Endodermal cell (in vitro differentiated cells): ENCODE measurements around the gene ZNF385A. TPM values are rescaled to one million over a fixed set of nuclear protein-coding genes. Genes with fewer than 3 reads are reported as not detected.

Experiments used
- DNase-seq: peaks from one replicate; pipeline ENCODE4 v3.0.0-alpha.2; 2017
- H3K27ac ChIP-seq: 2 replicates; pipeline ENCODE4 v1.5.1; 2013; ENCODE audit warnings: mild to moderate bottlenecking, low read depth, low read length, moderate library complexity
- H3K27me3 ChIP-seq: 2 replicates; pipeline ENCODE4 v1.6.1; 2013; ENCODE audit warnings: mild to moderate bottlenecking, low read length, moderate library complexity; ENCODE audit not compliant: insufficient read depth, control insufficient read depth, poor library complexity, severe bottlenecking
- H3K36me3 ChIP-seq: 2 replicates; pipeline ENCODE4 v1.7.0; 2013; ENCODE audit warnings: mild to moderate bottlenecking, low read length, moderate library complexity; ENCODE audit not compliant: control insufficient read depth, insufficient read depth
- H3K4me1 ChIP-seq: one replicate; pipeline ENCODE4 v1.7.0; 2013; ENCODE audit warnings: low read length; ENCODE audit not compliant: control insufficient read depth, insufficient read depth
- H3K4me3 ChIP-seq: 2 replicates; pipeline ENCODE4 v1.5.1; 2013; ENCODE audit warnings: mild to moderate bottlenecking, low read length, moderate library complexity
- H3K9ac ChIP-seq: 2 replicates; pipeline ENCODE4 v1.6.1; 2013; ENCODE audit warnings: mild to moderate bottlenecking, low read length, moderate library complexity; ENCODE audit not compliant: poor library complexity, severe bottlenecking; ENCODE audit errors: extremely low read depth
- H3K9me3 ChIP-seq: 2 replicates; pipeline ENCODE4 v1.6.1; 2013; ENCODE audit warnings: mild to moderate bottlenecking, low read length, moderate library complexity; ENCODE audit not compliant: control insufficient read depth
- H3K27ac Mint-ChIP-seq: 2 replicates; pipeline ENCODE4 v1.8.0; 2020; ENCODE audit warnings: mixed read lengths
- H3K27me3 Mint-ChIP-seq: 2 replicates; pipeline ENCODE4 v1.8.0; 2021; ENCODE audit warnings: mild to moderate bottlenecking, mixed read lengths; ENCODE audit not compliant: insufficient read depth
- H3K36me3 Mint-ChIP-seq: 2 replicates; pipeline ENCODE4 v1.8.0; 2020; ENCODE audit warnings: low read depth, mixed read lengths
- H3K4me1 Mint-ChIP-seq: 2 replicates; pipeline ENCODE4 v1.8.0; 2020; ENCODE audit warnings: mixed read lengths
- H3K4me3 Mint-ChIP-seq: 2 replicates; pipeline ENCODE4 v1.8.0; 2020; ENCODE audit warnings: mild to moderate bottlenecking, moderate library complexity, mixed read lengths
- H3K9me3 Mint-ChIP-seq: 2 replicates; pipeline ENCODE4 v1.8.0; 2020; ENCODE audit warnings: mild to moderate bottlenecking, mixed read lengths
- CTCF ChIP-seq: fragments of 200-600 bp; sonication (generic); conservative IDR thresholded peaks from 2 replicates; pipeline ENCODE4 v1.5.0; 2021; ENCODE audit warnings: antibody characterized with exemption, mild to moderate bottlenecking
- WGBS, 2 experiments: methylation state at CpG; one replicate each; pipeline versions ENCODE4 v1.1.5 to v1.1.7; 2013; ENCODE audit warnings: missing lambda C conversion rate in 2 of 2, mixed read lengths in 1 of 2; ENCODE audit not compliant: insufficient coverage in 1 of 2, insufficient read length in 1 of 2; 5-methylcytosine and 5-hydroxymethylcytosine counted together
- total RNA-seq, 2 donors: library from RNA; stranded (reverse); fragmentation: NEBNext Ultra II Directional in 1 of 2; extraction: Animal tissue kit (Norgen Biotek cat#: 25700) in 1 of 2; gene quantifications; 2 replicates in 1 of 2; 3 replicates in 1 of 2; pipeline ENCODE4 v1.2.1, GENCODE V29; 2021

ZNF385A gene
- total RNA-seq, 2 donors from 2014 or later = 10.5 to 16.3 TPM

DNA sequence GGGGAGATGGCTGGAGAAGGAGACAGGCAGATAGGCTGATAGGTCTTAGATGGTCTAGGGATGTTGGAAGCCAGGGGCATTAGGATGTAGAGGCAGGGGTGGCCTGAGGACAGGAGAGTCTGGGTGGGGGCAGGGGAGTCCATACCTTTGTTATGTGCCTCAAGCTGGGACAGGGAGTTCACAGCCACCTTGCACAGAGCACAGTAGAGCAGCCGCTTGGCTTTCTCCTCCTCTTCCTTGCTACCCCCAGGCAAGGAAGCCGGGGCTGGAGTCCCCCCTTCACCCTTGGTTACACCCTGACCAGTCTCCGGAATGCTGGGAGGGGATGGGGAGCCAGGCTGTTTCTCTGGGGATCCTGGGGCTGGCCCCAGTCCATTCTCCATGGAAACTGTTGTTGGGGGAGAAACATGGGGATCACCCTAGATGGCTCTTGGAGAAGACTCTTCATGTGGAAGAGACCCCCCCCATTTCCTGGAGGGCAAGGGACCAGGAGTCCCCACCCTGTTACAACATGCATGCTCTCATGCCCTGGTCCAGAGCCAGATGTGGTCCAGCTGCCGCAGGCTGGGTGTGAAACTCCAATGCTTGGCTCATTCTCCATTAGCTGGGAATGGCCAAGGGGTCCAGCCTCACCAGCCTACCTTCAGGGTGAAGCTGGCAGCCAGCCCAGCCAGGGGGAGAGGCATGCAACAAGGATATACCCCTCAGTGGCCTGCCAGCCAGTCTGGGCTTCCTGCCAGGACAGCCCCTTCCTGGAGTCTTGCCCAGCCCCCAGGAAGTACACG is 13.0 kb downstream of the ZNF385A start:
- WGBS, 2 experiments = 82 to 95% methylated on average over 2 to 5 of the region's 5 CpGs
- H3K9ac ChIP-seq = no peak overlapping the region

DNA sequence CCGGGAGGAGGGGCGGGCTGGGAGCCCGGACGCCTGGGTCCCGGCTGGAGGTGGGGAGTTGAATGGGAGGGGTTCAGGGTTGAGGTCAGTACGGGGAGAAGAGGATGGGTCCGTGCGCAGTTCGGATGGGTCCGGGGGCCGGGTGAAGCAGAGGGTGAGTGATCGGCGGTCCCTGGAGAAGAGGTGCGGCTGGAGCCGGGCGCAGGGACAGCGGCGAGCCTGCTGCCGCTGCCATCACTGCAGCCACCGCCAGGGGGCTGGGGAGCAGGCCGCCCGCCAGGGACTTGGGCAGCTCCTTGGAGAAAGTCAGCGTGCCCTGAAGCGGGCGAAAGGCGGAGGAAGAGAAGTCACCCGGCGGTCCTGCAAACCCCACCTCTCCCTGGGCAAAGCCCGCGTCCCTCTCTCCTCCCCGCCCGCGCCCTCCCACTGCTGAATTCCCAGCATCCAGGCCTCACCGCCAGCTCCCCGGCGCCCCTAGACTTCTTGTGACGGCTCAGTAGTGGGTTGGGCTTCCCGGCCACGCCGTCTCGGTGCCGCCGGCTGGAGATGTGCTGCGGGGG is 14.3 kb downstream of the ZNF385A start:
- peak; percentile 96 for TF ChIP-seq CTCF
- peak; percentile 98 for DNase-seq
- H3K27ac Mint-ChIP-seq = no peak overlapping the region
- H3K4me3 ChIP-seq = no peak overlapping the region
- peaks cover 17% of the 10 kb centered on the region for H3K27me3 ChIP-seq
- peaks cover 57% of the 10 kb centered on the region for H3K27me3 Mint-ChIP-seq
- H3K36me3 Mint-ChIP-seq = peaks cover 16% of the 10 kb centered on the region
- no peak overlapping the region for H3K9ac ChIP-seq
- peak overlapping the region; percentile 42 for H3K4me3 Mint-ChIP-seq
- H3K27ac ChIP-seq = no peak overlapping the region
- no peaks in the 10 kb centered on the region for H3K9me3 Mint-ChIP-seq
- no peaks in the 10 kb centered on the region for H3K36me3 ChIP-seq
- 3 to 15% methylated on average over 6 to 44 of the region's 44 CpGs for WGBS, 2 experiments
- no peaks in the 10 kb centered on the region for H3K4me1 ChIP-seq
- H3K9me3 ChIP-seq = no peaks in the 10 kb centered on the region
- H3K4me1 Mint-ChIP-seq = peaks cover 10% of the 10 kb centered on the region

More for the DNA sequence above, 13.0 kb downstream of the ZNF385A start:
- H3K4me3 ChIP-seq = no peak overlapping the region
- H3K4me3 Mint-ChIP-seq = no peak overlapping the region
- H3K4me1 Mint-ChIP-seq = peaks cover 13% of the 10 kb centered on the region
- H3K9me3 ChIP-seq = no peaks in the 10 kb centered on the region
- H3K36me3 ChIP-seq = no peaks in the 10 kb centered on the region
- peaks cover 63% of the 10 kb centered on the region for H3K27me3 Mint-ChIP-seq
- no peak overlapping the region for H3K27ac Mint-ChIP-seq
- H3K27ac ChIP-seq = no peak overlapping the region
- peaks cover 16% of the 10 kb centered on the region for H3K36me3 Mint-ChIP-seq
- peaks cover 17% of the 10 kb centered on the region for H3K27me3 ChIP-seq
- H3K9me3 Mint-ChIP-seq = no peaks in the 10 kb centered on the region
- TF ChIP-seq CTCF = no peak
- no peaks in the 10 kb centered on the region for H3K4me1 ChIP-seq
- DNase-seq = peak; percentile 48

GRCh38 chr12:54369597-54370131 is 14.9 kb downstream of the ZNF385A start:
- no peak for TF ChIP-seq CTCF
- no peaks in the 10 kb centered on the region for H3K9me3 ChIP-seq
- no peak overlapping the region for H3K27ac Mint-ChIP-seq
- peaks cover 10% of the 10 kb centered on the region for H3K4me1 Mint-ChIP-seq
- peaks cover 17% of the 10 kb centered on the region for H3K27me3 ChIP-seq
- H3K4me3 Mint-ChIP-seq = peak overlapping the region; percentile 45
- H3K4me3 ChIP-seq = no peak overlapping the region
- H3K27ac ChIP-seq = no peak overlapping the region
- H3K27me3 Mint-ChIP-seq = peaks cover 55% of the 10 kb centered on the region
- no peak overlapping the region for H3K9ac ChIP-seq
- no peaks in the 10 kb centered on the region for H3K9me3 Mint-ChIP-seq
- peaks cover 16% of the 10 kb centered on the region for H3K36me3 Mint-ChIP-seq
- DNase-seq = peak; percentile 70
- WGBS, 2 experiments = 48 to 74% methylated on average over 4 to 16 of the region's 21 CpGs
- H3K36me3 ChIP-seq = no peaks in the 10 kb centered on the region
- H3K4me1 ChIP-seq = no peaks in the 10 kb centered on the region
